Measurements from ENCODE around the gene H6PD. TPM values are rescaled to one million over a fixed set of nuclear protein-coding genes. Genes with fewer than 3 reads are reported as not detected.

Gene H6PD
- polyA plus RNA-seq, 4 donors: 34.9 to 45.8 (median 41.5) TPM

DNA sequence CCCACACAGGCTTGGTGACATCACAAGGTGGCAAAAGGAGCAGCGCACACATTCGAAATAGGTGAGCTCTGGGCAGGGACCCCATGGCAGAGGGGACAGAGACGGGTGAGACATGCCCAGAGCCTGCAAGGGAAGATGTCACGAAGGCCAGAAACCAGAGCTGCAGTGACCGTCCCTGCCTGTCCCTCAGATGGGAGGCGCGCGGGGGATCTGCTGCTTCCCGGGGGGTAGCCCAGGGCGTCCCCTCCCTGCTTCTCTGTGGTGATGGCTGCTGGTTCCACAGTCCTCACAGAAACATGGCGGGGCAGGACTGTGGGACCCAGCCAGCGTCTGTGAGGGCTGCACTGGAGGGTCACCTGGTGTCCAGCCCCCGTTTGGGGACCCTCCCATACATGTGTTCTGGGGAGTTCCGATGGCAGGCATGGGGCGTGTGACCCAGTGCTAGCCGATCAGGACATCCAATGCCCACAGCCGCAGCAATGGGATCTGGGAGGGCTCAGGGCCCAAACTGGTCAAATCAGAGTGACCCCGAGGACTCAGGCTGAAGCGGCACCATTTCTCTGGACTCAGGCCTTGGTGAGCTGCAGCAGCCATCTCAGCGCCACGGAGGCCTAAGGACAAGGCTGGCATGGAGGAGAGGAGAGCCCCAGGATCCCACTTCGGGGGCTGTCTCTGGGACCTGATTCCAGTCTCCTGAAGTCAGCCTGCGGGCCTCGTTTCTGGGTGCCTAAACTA, 37.5 kb downstream of the H6PD start:
- DNase-seq (ENCODE audit: low read depth in 4 of 4, low spot score in 2 of 4): no peak

DNA sequence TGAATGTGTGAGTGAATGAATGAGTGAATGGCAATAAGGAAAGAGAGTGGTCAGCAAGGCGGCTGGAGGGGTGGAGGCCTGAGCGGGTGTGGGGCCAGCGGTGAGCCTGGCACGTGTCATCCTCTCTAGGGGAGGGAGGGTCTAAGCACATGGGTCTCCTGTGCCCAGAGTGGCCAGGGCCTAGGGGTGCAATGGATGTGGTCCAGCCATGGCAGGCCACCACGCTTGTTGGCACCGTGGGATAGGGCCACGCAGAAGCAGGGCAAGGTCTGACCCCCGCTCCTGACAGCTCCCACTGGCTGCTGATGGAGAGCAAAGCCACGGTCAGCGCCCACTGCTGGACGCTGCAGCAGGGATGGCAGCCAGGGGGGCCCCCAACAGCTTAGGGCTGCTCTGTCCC, 38.6 kb downstream of the H6PD start:
- DNase-seq (ENCODE audit: low read depth in 4 of 4, low spot score in 2 of 4): no peak

DNA sequence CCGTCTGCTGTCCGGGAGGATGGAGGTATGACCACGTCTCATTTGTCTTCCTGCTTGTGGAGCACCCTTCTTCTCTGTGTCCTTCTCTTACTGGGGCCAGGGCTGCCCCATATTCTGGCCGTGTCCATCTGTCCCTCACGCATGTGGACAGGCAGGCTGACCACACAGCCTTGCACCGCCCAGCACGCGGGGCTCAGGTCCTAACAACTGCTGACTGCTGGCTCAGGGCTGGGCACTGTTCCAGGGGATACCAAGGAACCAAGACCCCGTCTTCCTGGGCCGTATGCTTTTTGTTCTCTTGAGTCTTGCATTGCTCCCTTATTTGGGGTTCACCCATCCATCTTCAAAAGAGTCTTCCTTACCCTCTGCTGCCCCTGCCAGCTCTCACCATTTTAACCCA, 40.6 kb downstream of the H6PD start:
- DNase-seq (ENCODE audit: low read depth in 4 of 4, low spot score in 2 of 4): no peak

DNA sequence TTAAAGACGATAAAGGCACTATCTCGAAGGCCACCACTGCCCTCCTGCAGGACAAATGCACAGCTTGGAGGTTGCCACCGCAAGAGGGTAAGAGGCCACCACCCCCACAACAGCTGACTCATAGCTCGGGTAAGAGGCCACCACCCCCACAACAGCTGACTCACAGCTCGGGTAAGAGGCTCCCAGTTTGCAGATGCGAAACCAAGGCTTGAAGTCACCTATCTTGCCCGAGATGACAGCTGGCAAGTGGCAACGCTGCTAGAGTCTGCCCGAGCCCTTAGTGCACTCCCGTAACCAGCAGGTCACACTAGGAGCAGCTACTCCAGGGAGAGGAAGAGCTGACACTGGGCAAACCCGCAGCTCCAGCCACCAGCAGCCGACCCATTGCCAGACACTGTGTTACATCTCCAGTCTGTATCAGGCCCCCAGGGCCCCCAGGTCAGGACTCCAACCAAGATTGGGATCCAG, 41.0 kb downstream of the H6PD start:
- DNase-seq (ENCODE audit: low read depth in 4 of 4, low spot score in 2 of 4): no peak

DNA sequence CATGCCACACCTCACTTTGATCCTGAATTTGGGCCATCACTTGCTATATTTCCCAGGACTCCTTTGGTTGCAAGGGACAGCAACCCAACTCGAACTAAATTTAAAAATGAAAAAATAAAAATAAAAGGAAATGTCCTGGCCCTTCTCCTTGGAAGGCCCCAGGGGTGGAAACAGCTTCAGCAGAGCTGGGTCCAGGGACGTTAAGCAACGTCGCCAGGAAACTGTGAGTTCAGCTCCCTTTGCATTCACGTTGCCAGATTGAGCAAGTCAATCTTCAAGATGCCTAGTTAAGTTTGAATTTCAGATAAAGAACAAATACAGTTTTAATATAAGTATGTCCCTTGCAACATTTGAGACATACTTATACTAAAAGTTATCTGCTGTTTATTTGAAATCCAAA, 43.5 kb downstream of the H6PD start:
- DNase-seq (ENCODE audit: low read depth in 4 of 4, low spot score in 2 of 4): no peak

DNA sequence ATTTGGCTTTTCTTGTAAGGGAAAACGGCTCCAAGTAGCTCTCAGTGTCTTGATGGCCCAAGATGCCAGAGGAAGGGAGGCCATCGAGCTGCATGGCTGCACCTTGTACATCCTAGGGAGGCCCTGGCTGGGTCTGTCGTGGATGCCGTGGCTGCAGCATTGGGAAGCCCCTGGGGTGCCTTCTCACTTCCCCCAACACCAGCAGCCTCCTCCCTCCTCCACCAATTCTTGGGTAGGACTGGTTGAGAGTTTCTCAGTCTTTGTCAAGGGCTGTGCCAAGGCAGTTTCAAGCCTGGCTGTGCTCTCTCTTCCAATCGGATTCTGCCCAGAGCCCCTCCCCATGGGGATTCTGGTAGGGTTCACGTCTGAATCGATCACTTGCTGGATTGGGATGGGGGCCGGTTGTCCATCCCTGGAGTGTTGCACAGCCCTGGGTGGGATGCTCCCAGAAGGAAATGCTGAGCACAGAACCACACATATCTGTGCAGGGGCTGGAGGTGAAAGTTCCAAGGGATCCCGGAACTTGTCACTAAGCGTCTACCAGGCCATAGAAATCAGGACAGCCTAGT, 44.1 kb downstream of the H6PD start:
- no peak for DNase-seq (ENCODE audit: low read depth in 4 of 4, low spot score in 2 of 4)

DNA sequence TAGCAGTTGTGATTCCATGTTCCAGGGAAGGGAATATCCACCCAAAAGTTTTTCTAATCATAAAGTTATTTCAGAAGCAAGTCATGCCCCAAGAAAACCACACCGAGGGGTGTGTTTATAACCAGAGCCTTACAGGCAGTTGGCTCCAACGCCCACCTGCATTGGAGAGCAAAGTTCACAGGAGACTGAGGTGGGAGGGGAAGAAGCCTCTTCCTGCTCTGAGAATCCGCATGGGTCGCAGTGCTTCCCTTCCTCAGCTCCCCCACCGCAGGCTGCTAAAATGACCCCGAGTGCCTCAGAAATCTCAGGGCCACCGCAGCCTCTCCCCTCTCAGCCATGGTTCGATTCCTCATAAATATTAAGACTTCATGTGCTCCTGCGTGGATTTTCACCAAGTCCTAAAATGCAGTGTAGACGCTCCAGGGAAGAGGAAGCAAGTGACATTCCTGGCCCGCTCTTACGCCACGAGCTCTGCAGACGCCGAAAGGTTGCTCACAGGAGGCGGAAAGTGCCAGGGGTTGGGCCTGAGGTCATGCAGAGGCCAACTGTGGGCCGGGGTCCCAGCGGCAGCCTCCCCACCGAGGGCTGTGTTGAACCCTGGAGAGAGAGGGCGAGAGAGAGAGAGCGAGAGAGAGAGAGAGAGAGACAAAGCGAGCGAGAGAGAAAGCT, 44.7 kb downstream of the H6PD start:
- no peak for DNase-seq (ENCODE audit: low read depth in 4 of 4, low spot score in 2 of 4)

DNA sequence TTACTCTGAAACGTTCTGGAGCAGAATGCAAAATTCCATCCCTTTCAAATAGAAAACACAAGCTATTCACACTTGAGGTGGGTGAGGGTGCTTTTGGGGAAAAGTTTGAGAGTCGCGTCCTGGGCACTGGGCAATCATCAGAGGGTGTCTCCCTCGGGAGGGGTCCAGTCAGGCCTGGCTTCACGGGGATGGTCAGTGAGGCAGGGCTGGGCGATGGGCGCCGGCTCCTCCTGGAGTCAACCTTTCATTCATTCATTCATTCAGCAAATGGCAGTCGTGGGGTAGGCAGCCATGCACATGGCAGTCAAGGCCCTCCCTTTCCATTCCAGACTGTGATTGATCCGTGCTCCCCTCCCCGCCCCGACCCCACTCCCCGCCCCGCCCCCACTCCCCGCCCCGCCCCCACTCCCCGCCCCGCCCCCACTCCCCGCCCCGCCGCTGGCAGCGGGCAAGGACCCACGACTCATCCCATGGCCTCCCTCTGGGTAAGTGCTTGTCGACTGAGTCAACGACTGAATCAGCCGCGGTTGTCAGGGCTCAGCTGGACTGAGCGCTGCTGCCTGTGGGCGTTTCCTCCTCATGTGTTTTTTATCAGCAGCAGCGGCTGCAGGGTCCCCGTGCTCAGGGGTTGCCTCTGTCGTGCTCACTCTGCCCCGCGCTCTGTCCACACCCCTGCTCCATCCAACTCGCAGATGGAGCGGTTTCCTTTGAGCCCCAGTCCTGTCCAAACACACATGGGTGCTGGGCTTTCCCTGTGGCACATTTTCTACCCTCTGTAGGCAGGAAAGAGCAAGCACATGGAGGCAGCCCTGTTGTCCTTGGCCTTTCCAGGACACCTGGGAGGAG, 45.7 kb downstream of the H6PD start:
- no peak for DNase-seq (ENCODE audit: low read depth in 4 of 4, low spot score in 2 of 4)

DNA sequence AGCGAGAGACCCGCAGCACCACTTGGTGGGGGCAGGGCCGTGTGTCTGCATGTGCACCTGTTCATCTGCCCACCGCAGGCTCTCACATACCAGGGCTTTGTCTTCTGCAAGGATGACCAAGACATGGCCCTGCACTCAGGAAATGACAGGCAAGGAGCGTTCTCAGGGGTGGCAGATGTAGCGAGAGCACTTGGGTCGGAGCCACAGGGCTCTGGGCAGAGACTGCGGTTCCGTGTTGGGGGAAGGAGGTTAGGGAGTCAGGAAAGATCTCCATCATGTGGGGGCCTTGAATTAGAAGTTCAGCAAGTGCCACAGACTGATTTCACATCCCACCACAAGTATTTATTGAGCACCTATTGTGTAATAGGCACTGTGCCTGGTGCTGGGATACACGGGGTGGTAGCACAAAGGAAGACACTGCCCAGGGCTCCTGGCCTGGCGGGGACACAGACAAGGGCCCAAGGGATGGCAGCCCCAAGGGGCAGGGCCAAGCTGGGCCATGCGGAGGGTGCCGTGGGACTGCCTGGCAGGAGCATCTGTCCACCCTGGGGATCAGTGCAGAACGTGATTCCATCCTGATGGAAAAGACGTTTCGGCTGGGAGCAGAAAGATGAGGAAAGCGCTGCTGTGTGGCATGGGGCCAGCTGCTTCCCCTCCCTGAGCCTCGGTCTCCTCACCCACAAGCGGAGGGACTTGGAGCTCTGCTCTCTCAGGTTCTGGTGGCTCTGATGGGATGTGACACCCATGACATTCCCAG, 46.7 kb downstream of the H6PD start:
- no peak for DNase-seq (ENCODE audit: low read depth in 4 of 4, low spot score in 2 of 4)

DNA sequence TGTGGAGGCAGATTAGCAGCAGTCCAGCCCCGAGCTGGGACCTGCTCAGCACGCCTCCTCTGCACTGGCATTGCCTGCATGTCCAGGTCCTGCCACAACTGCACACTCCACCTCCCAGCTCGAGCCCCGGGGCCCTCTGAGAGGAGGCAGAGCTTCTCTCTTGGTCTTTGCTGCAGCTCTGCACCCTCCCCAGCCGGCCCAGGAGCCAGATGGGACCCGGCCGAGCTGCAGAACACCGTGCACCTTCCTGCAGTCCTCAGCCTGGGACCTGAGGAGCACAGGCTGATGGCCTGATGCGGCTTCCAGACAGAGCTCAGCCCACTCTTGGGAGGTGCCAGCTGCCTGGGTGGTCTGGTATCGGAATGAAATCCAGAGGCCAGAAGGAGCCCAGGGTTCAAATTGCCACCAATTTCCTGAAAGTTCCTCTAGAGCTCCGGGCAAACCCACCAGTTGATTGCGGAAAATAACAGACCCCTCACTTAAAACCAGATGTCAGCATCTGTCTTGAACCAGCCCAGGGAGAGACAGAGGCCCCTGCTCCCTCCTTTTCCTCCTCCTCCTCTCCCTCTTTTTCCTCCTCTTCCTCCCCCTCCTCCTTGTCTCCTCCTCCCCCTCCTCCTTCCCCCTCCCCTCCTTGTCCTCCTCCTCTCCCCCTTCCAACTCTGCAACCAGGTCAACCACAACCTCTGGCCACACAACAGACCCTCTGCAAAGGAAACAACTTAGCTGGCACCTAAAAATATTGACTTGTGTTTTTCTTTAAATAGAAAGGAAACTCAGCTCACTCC, 47.5 kb downstream of the H6PD start:
- DNase-seq (ENCODE audit: low read depth in 4 of 4, low spot score in 2 of 4): no peak

DNA sequence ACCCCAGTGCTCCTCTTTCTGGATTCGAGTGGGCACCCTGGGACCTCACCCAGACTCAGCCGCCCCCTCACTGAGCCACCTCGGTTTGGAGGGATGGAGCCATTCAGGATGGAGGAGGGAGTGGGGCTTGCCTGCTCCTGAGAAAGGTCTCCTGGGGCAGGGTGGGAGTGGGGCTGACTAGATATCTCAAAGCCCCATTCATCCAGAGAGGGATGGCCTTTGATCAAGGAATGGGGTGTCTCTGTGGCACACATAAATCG, 48.1 kb downstream of the H6PD start:
- DNase-seq (ENCODE audit: low read depth in 4 of 4, low spot score in 2 of 4): no peak

DNA sequence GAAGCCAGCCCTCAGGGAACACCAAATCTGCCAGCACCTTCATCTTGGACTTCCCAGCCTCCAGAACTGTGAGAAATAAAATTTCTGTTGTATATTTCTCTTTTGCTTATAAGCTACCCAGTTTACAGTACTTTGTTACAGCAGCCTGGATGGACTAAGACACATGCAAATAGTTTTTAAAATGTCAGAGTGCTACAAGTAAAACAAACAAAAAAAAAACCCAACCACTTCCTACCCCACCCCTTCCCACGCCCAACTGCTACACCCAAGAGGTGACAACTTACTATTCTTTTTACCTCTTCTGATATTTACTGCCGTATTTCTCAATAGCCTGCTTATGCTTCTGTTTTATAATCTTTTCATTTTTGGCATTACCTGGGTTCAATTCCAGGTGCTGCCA, 49.5 kb downstream of the H6PD start:
- no peak for DNase-seq (ENCODE audit: low read depth in 4 of 4, low spot score in 2 of 4)

DNA sequence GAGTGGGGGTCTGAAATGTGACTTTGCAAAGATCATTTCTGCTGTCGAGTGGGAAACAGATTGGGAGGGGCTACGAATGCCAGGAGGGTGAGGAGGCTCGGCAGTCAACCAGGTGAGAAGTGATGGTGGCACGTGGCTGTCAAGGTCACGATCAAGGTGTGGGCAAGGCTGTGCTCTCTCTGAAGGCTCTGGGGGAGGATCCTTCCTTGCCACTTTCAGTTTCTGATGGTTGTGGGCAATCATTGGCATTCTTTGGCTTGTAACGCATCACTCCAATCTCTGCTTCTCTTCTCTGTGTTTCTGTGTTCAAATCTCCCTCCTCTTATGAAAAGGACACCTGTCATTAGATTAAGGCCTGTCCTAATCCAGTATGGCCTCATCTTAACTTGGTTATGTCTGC, 52.0 kb downstream of the H6PD start:
- DNase-seq (ENCODE audit: low read depth in 4 of 4, low spot score in 2 of 4): no peak

DNA sequence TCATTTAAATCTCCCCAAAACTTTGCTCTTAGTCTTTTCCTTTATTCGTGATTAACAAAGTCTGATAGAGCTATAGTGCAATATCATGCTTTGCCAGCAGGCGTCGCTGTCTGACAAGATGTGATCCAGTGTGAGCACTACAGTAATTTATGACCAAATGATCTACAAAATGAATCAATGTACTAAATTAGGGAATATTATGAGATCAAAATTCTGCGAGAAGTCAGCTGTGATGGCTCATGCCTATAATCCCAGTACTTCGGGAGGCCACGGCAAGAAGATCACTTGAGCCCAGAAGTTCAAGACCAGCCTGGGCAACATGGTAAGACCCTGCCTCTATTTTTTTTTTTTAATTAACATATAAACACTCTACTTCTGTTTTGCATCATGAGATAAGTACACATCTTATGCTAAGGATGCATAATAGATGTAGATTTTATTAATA, 54.5 kb downstream of the H6PD start:
- DNase-seq (ENCODE audit: low read depth in 4 of 4, low spot score in 2 of 4): no peak

DNA sequence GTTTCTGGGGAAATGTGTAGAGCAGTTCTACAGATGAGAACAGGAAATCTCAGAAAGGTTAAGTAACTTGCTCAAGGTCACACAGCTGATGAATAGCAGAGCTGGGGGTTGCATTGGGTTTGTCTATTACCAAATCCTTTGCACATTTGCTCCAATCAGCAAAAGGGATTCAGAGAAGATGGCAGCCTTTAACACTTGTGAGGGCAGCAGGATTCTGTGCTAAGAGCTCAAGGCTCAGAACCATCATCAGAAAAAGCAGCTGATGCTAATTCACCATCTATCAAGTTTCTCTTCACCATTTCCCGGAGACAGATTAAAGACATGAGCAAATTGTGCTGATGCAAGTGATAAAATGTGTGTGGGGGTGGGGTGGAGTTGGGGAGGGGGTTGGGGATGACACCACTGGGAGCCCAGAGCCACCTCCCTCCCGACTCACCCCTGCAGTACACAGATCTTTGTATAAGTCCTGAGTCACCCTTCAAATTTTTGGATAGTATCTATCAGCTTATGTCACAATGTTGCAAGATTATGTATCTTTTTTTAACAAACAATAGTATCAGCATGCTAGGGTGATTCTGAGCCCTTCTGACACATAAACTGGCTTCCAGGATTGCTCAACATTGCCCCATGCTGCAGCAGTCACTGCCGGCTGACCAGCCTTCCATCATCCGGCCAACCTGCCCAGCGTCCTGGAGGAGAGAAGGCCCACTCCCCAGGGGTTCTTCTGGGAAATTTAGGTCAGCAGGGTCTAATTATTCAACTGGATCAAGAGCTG, 55.3 kb downstream of the H6PD start:
- DNase-seq (ENCODE audit: low read depth in 4 of 4, low spot score in 2 of 4): no peak

DNA sequence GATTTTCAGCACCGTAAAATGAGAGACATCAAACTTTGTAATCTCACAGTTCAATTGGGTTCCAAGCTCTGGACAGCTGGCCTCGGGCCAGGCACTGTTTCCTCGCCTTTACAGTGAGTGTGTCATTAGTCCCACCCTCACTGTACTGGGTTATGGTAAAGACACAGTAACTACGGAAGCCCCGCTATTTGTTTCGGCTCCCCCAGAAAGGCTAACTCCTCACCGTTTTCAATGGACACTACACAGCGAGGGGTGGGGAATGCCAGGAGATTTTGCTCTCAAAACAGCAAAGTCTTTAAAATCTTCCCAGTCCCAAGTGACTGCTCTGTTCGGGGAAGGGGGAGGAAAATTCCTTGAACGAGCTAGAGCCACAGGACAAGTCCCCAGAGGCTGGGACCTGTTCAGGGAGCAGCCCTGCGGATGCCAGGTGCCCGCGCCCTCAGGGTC, 57.4 kb downstream of the H6PD start:
- DNase-seq (ENCODE audit: low read depth in 4 of 4, low spot score in 2 of 4): no peak

DNA sequence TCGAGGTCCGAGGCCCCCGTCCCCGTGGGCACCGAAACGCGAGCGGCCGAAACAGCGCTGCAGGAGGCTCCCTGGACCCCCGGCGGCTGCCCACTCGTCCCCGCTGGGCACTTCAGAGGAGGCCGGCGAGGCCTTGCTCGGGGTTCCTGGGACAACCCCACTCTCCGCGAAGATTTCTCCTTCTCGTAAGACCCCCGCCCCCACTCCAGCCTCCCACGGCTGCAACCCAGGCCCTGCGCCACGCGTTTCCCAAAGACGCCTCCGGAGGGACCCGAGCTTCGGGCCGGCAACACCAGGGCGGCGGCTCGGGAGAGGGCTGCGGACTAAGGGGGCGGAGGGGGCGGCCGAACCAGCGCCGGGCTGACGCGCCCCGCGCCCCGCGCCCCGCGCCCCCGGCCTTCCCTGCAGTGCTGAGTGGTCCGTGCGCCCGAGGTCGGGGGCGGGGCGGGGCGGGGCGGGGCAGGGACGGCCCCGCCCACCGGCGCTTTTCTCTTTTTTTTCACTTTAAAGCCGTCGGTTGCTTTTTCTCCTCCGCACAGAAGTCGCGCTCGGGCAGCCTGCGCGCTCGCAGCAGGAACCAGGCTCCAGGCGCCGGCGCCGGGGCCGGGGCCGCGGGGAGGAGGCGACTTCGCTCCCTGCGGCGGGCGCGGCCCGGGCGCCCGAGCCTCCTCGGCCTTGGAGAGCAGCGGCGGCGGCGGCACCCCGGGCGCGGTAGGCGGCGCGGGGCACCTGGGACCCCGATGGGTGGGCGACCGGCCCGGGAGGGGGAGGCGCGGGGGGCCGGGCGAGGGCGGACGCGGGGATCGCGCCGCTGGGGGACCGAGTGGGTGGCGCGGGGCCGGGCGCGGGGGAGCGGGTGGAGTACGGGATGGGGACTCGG, 58.0 kb downstream of the H6PD start, which contains the start of gene SPSB1:
Gene SPSB1 (plus strand): TSS at position 534 of the 880 bp plus-strand sequence. CDS start 62,998 bp downstream, outside the sequence.
- DNase-seq (ENCODE audit: low read depth in 4 of 4, low spot score in 2 of 4): no peak

DNA sequence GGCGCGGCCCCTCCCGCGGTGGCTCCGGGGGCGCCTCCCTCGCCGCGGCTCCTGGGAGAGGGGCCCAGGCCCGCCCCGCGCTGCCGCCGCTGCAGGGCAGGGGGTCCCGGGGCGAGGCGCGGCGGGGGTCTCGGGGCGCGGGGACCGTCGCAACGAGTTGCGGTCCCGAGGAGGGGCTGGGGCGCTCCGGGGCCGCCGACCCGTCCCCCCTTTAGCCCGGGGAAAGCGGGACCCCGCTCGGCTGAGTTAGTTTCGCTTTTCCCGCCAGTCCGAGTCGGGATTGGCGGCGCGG, 58.6 kb downstream of the H6PD start:
- no peak for DNase-seq (ENCODE audit: low read depth in 4 of 4, low spot score in 2 of 4)
